SK-N-SH (cell line): ENCODE measurements around the gene NRTN. TPM values are rescaled to one million over a fixed set of nuclear protein-coding genes. Genes with fewer than 3 reads are reported as not detected.
A peak's percentile ranks its signal among the peaks of the same experiment; 100 is the strongest.

ENCODE experiments used
- CTCF ChIA-PET: fragments of 300-600, 350-600 bp; formaldehyde crosslinking; extraction: SDS; loops from one replicate; lab custom pipeline; 2021; lab: Yijun Ruan, JAX
- POLR2A ChIA-PET: fragments of 350-600 bp; sonication (Branson Sonifier 250); formaldehyde crosslinking; extraction: SDS; loops from one replicate; lab custom pipeline; 2020; ENCODE audit warnings: antibody characterized with exemption, inconsistent platforms; lab: Yijun Ruan, JAX
- DNase-seq: peaks from one replicate; pipeline ENCODE4 v3.0.0; 2012
- H2AFZ ChIP-seq: fragments of 200-600 bp; sonication (generic); 2 replicates; pipeline ENCODE4 v1.8.1; 2016; ENCODE audit warnings: antibody characterized with exemption, mild to moderate bottlenecking, low read depth
- H3F3A ChIP-seq: fragments of 200-600 bp; sonication (generic); replicated peaks from 2 replicates; pipeline ENCODE3; 2016; ENCODE audit warnings: antibody characterized with exemption, mild to moderate bottlenecking; ENCODE audit not compliant: insufficient read depth
- H3K27ac ChIP-seq, 2 experiments: fragments of 200-500 bp in 1 of 2; fragments of 200-600 bp in 1 of 2; sonication (Bioruptor generic) in 1 of 2; sonication (generic), shearing (Covaris generic) in 1 of 2; 2 replicates each; pipeline versions ENCODE4 v1.5.1 to v1.6.1; 2014 to 2016; ENCODE audit warnings: low read depth in 2 of 2, inconsistent platforms in 1 of 2, low read length in 1 of 2, mild to moderate bottlenecking in 1 of 2, mixed read lengths in 1 of 2
- H3K27me3 ChIP-seq: fragments of 200-600 bp; sonication (generic), shearing (Covaris generic); 2 replicates; pipeline ENCODE4 v1.6.1; 2016; ENCODE audit warnings: mixed run types; ENCODE audit not compliant: insufficient read depth
- H3K36me3 ChIP-seq, 2 experiments: fragments of 200-500 bp in 1 of 2; fragments of 200-600 bp in 1 of 2; sonication (Bioruptor generic) in 1 of 2; sonication (generic) in 1 of 2; replicated peaks in 1 of 2; 2 replicates each; pipeline versions ENCODE3 to v1.5.1; 2014 to 2016; ENCODE audit warnings: low read length in 1 of 2, mild to moderate bottlenecking in 1 of 2; ENCODE audit not compliant: insufficient read depth in 2 of 2, control insufficient read depth in 1 of 2
- H3K4me1 ChIP-seq, 2 experiments: fragments of 200-500 bp in 1 of 2; fragments of 200-600 bp in 1 of 2; sonication (Bioruptor generic) in 1 of 2; sonication (generic), shearing (Covaris generic) in 1 of 2; 2 replicates each; pipeline versions ENCODE4 v1.5.1 to v1.6.1; 2014 to 2016; ENCODE audit warnings: low read depth in 1 of 2, low read length in 1 of 2, mixed run types in 1 of 2; ENCODE audit not compliant: insufficient read depth in 2 of 2, control insufficient read depth in 1 of 2
- H3K4me2 ChIP-seq: fragments of 200-600 bp; sonication (generic), shearing (Covaris generic); 2 replicates; pipeline ENCODE4 v1.6.1; 2017; ENCODE audit warnings: mixed run types
- H3K4me3 ChIP-seq, 2 experiments: fragments of 200-500 bp in 1 of 2; fragments of 200-600 bp in 1 of 2; sonication (Bioruptor generic) in 1 of 2; sonication (generic), shearing (Covaris generic) in 1 of 2; 2 replicates each; pipeline versions ENCODE4 v1.5.1 to v1.8.1; 2014 to 2016; ENCODE audit warnings: low read depth in 2 of 2, inconsistent platforms in 1 of 2, low read length in 1 of 2, mild to moderate bottlenecking in 1 of 2, mixed read lengths in 1 of 2, moderate library complexity in 1 of 2
- H3K79me2 ChIP-seq: fragments of 200-600 bp; sonication (generic); 2 replicates; pipeline ENCODE4 v1.8.1; 2017; ENCODE audit warnings: mild to moderate bottlenecking; ENCODE audit not compliant: insufficient read depth
- H3K9ac ChIP-seq: fragments of 200-600 bp; sonication (generic); 2 replicates; pipeline ENCODE4 v1.6.1; 2017; ENCODE audit warnings: mixed run types
- H3K9me2 ChIP-seq: fragments of 200-600 bp; sonication (generic); 2 replicates; pipeline ENCODE4 v1.6.1; 2017; ENCODE audit warnings: mixed run types
- H3K9me3 ChIP-seq: fragments of 200-600 bp; sonication (generic); 2 replicates; pipeline ENCODE4 v1.6.1; 2017; ENCODE audit warnings: mixed run types, mild to moderate bottlenecking, moderate library complexity
- H4K20me1 ChIP-seq: fragments of 200-600 bp; sonication (generic); 2 replicates; pipeline ENCODE4 v1.6.1; 2017; ENCODE audit warnings: mild to moderate bottlenecking, mixed run types; ENCODE audit not compliant: insufficient read depth
- CHD2 ChIP-seq: fragments of 150-350 bp; IDR thresholded peaks from 2 replicates; pipeline ENCODE4 v1.6.1; 2018; ENCODE audit warnings: low read length; ENCODE audit not compliant: partially characterized antibody
- EP300 ChIP-seq, 2 experiments: IDR thresholded peaks; 2 replicates each; pipeline versions ENCODE4 v1.4.0 to v1.6.1; 2012; ENCODE audit warnings: borderline replicate concordance in 1 of 2, low read depth in 1 of 2, low read length in 1 of 2
- FOXJ3 ChIP-seq: sonication (generic); formaldehyde crosslinking; IDR thresholded peaks from 2 replicates; pipeline ENCODE4 v1.5.1; 2020; ENCODE audit warnings: mild to moderate bottlenecking, missing genetic modification reagents
- GATA2 ChIP-seq: sonication (generic); formaldehyde crosslinking; IDR thresholded peaks from 2 replicates; pipeline ENCODE4 v1.5.0; 2020; ENCODE audit warnings: mild to moderate bottlenecking, missing genetic modification reagents
- MXI1 ChIP-seq: IDR thresholded peaks from 2 replicates; pipeline ENCODE4 v1.6.1; 2012; ENCODE audit warnings: mild to moderate bottlenecking, low read depth, low read length, improper control_type of control experiment
- POLR2AphosphoS5 ChIP-seq: IDR thresholded peaks from 2 replicates; pipeline ENCODE4 v1.6.1; 2012; ENCODE audit warnings: low read depth, low read length
- RCOR1 ChIP-seq: fragments of 150-350 bp; IDR thresholded peaks from 2 replicates; pipeline ENCODE4 v1.6.1; 2017; ENCODE audit warnings: antibody characterized with exemption, low read length
- SIN3A ChIP-seq: IDR thresholded peaks from 2 replicates; pipeline ENCODE4 v1.6.1; 2012; ENCODE audit warnings: low read depth, mild to moderate bottlenecking, low read length, moderate library complexity, borderline replicate concordance
- SMC3 ChIP-seq: IDR thresholded peaks from 2 replicates; pipeline ENCODE4 v1.6.1; 2012; ENCODE audit warnings: low read depth, low read length, improper control_type of control experiment
- TAF1 ChIP-seq: IDR thresholded peaks from 2 replicates; pipeline ENCODE4 v1.6.1; 2012; ENCODE audit warnings: low read depth, mild to moderate bottlenecking, low read length, moderate library complexity, borderline replicate concordance
- WGBS: methylation state at CpG from one replicate; pipeline ENCODE4 v1.1.6; 2017; ENCODE audit warnings: low lambda C conversion rate; 5-methylcytosine and 5-hydroxymethylcytosine counted together
- polyA plus RNA-seq, 3 experiments: library from polyadenylated mRNA; depleted of rRNA; stranded (reverse); fragments of >200 nt; gene quantifications; 2 replicates each; pipeline ENCODE4 v1.2.3, GENCODE V29; 2012
- TF ChIP-seq, protein P1 (sequence below): IDR thresholded peaks from 2 replicates; pipeline ENCODE4 v1.6.1; 2012; ENCODE audit warnings: mild to moderate bottlenecking, low read depth, low read length, moderate library complexity

The NRTN gene
- polyA plus RNA-seq, 1 of the 3 experiments (the other 2 are of a cell fraction) = 0.99 TPM

DNA sequence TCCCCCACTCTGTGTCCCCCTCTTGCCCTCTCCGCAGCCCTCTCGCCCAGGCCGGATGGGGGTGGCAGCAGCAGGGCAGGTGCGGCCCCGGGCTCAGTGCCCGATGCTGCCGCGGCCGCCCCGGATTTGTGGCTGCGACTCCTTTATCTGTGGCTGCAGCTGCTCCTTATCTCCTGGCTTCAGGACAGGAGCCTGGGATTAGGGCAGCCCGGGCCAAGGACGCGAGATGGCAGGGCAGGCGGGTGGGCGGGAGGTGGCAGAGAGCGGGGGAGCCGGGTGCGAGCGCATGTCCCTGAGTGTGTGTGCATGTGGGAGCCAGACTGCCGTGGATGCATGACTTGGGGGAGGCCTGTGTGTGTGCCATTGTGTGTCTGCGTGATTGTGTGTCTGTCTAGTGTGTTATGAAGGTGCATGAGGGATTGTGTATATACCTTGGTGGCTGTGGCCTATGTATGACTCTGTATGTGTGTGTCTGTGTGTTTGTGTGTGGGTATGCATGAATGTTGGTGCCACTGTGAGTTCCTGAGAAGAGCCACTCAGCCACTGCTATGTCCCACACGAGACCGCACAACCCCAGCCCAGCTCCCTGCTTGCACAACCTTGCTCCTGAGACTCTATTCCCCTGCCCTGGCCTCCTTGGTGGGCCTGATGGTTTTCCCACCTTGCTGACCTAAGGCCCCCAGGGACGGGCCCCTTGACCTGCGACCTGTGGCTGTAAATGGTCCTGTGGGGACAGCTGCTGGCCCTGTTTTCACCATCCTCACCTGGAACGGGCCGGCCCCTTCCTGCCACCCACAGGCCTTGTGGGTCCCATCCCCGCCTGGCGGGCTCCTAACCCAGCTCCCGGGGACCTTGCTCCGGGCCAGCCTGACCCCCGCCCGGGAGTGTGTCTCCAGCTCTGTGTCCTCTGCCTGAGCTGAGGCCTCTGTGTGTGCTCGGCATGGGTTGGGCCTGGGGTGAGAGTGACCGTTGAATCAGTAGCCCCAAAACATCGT, 5.3 kb upstream of the NRTN start:
- Histone ChIP-seq H3F3A (no peaks in the 10 kb centered on the region), H3K9me2 (no peaks in the 10 kb centered on the region), H3K9ac (no peak overlapping the region), H4K20me1 (no peaks in the 10 kb centered on the region), H3K27me3 (peaks cover 4% of the 10 kb centered on the region; the same call in 1 of the 2 replicates), H3K4me3 (no peak overlapping the region), H3K9me3 (no peaks in the 10 kb centered on the region), H3K4me2 (no peak overlapping the region), H2AFZ (no peak overlapping the region), H3K27ac (peak overlapping the region in 1 of 2 experiments; percentile 43; a peak in 2 of 4 replicates), H3K79me2 (no peaks in the 10 kb centered on the region), H3K4me1 (peaks cover 3 to 35% of the 10 kb centered on the region in 2 experiments; a peak in 1 of 4 replicates), H3K36me3 (no peaks in the 10 kb centered on the region)
- ChIA-PET CTCF (interaction anchor here (0.6 to 4.2 kb wide), 6 partner anchors 9 to 223 kb away, joined by 3 to 22 read pairs (median 4); partner anchors contain the start of gene NDUFA11), POLR2A (interaction anchor here (0.5 to 1.6 kb wide), 2 partner anchors 8 to 81 kb away, joined by 3 to 4 read pairs; no protein-coding TSS in a partner anchor)
- WGBS = 63% methylated on average over 35 of the region's 37 CpGs
- DNase-seq = peak; percentile 91
- peak; percentile 95 for TF ChIP-seq FOXJ3
- no peak for TF ChIP-seq POLR2AphosphoS5
- no peak for TF ChIP-seq SMC3
- peak; percentile 99 for TF ChIP-seq GATA2 (CRISPR knock-in tag)
- no peak for TF ChIP-seq TAF1
- TF ChIP-seq MXI1 = peak; percentile 73
- no peak for TF ChIP-seq SIN3A
- peak; percentile 86 for TF ChIP-seq CHD2
- peak in 1 of 2 experiments; percentile 85; a peak in 2 of 4 replicates for TF ChIP-seq EP300 (IDR thresholded peaks at IDR 0.05; ENCODE audit: borderline replicate concordance in 1 of 2, low read depth in 1 of 2, low read length in 1 of 2)
- TF ChIP-seq, protein P1, sequence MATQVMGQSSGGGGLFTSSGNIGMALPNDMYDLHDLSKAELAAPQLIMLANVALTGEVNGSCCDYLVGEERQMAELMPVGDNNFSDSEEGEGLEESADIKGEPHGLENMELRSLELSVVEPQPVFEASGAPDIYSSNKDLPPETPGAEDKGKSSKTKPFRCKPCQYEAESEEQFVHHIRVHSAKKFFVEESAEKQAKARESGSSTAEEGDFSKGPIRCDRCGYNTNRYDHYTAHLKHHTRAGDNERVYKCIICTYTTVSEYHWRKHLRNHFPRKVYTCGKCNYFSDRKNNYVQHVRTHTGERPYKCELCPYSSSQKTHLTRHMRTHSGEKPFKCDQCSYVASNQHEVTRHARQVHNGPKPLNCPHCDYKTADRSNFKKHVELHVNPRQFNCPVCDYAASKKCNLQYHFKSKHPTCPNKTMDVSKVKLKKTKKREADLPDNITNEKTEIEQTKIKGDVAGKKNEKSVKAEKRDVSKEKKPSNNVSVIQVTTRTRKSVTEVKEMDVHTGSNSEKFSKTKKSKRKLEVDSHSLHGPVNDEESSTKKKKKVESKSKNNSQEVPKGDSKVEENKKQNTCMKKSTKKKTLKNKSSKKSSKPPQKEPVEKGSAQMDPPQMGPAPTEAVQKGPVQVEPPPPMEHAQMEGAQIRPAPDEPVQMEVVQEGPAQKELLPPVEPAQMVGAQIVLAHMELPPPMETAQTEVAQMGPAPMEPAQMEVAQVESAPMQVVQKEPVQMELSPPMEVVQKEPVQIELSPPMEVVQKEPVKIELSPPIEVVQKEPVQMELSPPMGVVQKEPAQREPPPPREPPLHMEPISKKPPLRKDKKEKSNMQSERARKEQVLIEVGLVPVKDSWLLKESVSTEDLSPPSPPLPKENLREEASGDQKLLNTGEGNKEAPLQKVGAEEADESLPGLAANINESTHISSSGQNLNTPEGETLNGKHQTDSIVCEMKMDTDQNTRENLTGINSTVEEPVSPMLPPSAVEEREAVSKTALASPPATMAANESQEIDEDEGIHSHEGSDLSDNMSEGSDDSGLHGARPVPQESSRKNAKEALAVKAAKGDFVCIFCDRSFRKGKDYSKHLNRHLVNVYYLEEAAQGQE = no peak
- peak; percentile 78 for TF ChIP-seq RCOR1
